Stimulated activated naive CD4-positive, alpha-beta T cell (primary cell): ENCODE measurements around the gene LBHD2.
A peak's percentile ranks its signal among the peaks of the same experiment; 100 is the strongest.
"Not testable (repeated sequence)": the region's sequence is repeated elsewhere in the genome, so short reads cannot be mapped to it uniquely, and the experiment has no call there.

Experiments
- DNase-seq, 6 experiments: peaks; one replicate each; lab custom pipeline; 2025; lab: John Stamatoyannopoulos, UW

LBHD2 gene

GRCh38 chr14:103104389-103104653 is 20.3 kb downstream of the LBHD2 start:
- DNase-seq: no peak

GRCh38 chr14:103104654-103105452 is 20.8 kb downstream of the LBHD2 start:
- DNase-seq: peak; percentile 41 to 78 (median 58)

GRCh38 chr14:103105580-103106150 is 21.7 kb downstream of the LBHD2 start:
- peak in 2 of 6 experiments; percentile 10 to 14 for DNase-seq

GRCh38 chr14:103107455-103107854 is 23.4 kb downstream of the LBHD2 start:
- DNase-seq: no peak

GRCh38 chr14:103107941-103108748 is 24.1 kb downstream of the LBHD2 start:
- no peak for DNase-seq

GRCh38 chr14:103108749-103109207 is 24.8 kb downstream of the LBHD2 start:
- DNase-seq: no peak

- no peak for DNase-seq
Observed at GRCh38 chr14:103109535-103110441, 25.8 kb downstream of the LBHD2 start.

- DNase-seq: no peak
Observed at GRCh38 chr14:103110681-103111231, 26.7 kb downstream of the LBHD2 start.

GRCh38 chr14:103111232-103111868 is 27.3 kb downstream of the LBHD2 start:
- DNase-seq: no peak

- no peak for DNase-seq
Observed at GRCh38 chr14:103112400-103113243, 28.6 kb downstream of the LBHD2 start.

GRCh38 chr14:103113303-103113702 is 29.3 kb downstream of the LBHD2 start:
- DNase-seq: no peak

- no peak for DNase-seq
Observed at GRCh38 chr14:103113774-103114173, 29.8 kb downstream of the LBHD2 start.

- not testable (repeated sequence) for DNase-seq
Observed at GRCh38 chr14:103115086-103115679, 31.2 kb downstream of the LBHD2 start.

- DNase-seq: no peak
Observed at GRCh38 chr14:103115845-103116572, 32.0 kb downstream of the LBHD2 start.

GRCh38 chr14:103116636-103117035 is 32.6 kb downstream of the LBHD2 start:
- no peak for DNase-seq

- DNase-seq: not testable (repeated sequence)
Observed at GRCh38 chr14:103117499-103117898, 33.5 kb downstream of the LBHD2 start.

GRCh38 chr14:103118018-103118662 is 34.1 kb downstream of the LBHD2 start:
- no peak for DNase-seq

- no peak for DNase-seq
Observed at GRCh38 chr14:103118663-103119404, 34.8 kb downstream of the LBHD2 start.
